AG04449 (cell line): ENCODE data around the gene SLC44A5.

ENCODE experiments used
- CTCF ChIA-PET: fragments of 350-600 bp; formaldehyde crosslinking; extraction: SDS; loops from one replicate; lab custom pipeline; 2021; ENCODE audit warnings: antibody characterized with exemption; lab: Yijun Ruan, JAX
- POLR2A ChIA-PET: fragments of 400-600, 350-600 bp; formaldehyde crosslinking; extraction: SDS; loops from one replicate; lab custom pipeline; 2020; ENCODE audit warnings: antibody characterized with exemption, inconsistent platforms; lab: Yijun Ruan, JAX
- DNase-seq: peaks from one replicate; pipeline ENCODE4 v3.0.0-alpha.2; 2010; ENCODE audit warnings: low read depth, low spot score
- H3K4me3 ChIP-seq: 2 replicates; pipeline ENCODE4 v1.5.1; 2011; ENCODE audit warnings: low read depth, mild to moderate bottlenecking, control low read depth, low read length
- CTCF ChIP-seq: IDR thresholded peaks from one replicate; pipeline ENCODE4 v1.5.1; 2011; ENCODE audit warnings: mild to moderate bottlenecking, moderate library complexity, low read length, control low read depth, inconsistent platforms; ENCODE audit not compliant: insufficient read depth; ENCODE audit errors: missing control alignments

Gene SLC44A5

GRCh38 chr1:75520862-75521475, 89.9 kb downstream of the SLC44A5 start:
- CTCF ChIA-PET, result no interaction called here
- TF ChIP-seq CTCF, result no peak
- no peak for DNase-seq

DNA sequence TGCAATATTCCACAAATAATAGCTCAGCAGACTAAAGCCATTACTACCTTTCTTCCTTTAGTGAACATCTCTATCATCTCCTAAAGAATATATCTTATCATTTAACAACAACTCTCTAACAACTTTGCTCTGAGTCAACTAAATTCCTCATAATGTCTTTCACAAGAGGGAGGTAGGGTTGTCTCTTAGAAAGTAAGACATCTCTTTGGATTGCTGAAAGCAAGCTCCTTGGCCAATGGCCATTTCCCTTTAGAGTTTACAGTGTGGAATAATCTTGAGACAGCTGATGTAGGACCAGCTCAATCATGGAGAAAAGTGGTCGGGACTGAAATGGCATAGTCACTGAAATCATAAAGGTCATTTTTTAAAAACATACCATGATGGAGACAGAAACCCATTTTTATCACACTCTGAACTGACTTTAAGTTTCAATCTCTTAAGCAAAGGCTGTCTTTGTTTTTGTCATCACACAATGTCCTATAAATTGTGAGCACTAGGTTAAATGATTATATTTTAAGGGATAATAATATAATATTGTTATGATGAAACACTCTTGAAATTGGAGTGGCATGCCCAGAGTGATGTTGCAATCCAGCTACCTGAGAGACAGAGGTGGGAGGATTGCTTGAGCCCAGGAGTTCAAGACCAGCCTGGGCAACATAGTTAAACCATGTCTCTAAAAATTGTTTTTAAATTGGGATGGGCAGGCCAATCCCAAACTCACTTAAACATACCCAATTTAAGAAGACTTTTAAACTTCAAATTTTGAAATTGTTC, 91.1 kb downstream of the SLC44A5 start:
- no peak overlapping the region for H3K4me3 ChIP-seq
- CTCF ChIA-PET, result no interaction called here
- POLR2A ChIA-PET, result no interaction called here
- no peak for TF ChIP-seq CTCF
- DNase-seq, result no peak

More at GRCh38 chr1:75520862-75521475, 89.9 kb downstream of the SLC44A5 start:
- POLR2A ChIA-PET, result no interaction called here
- no peak overlapping the region for H3K4me3 ChIP-seq

GRCh38 chr1:75518686-75519085, 92.2 kb downstream of the SLC44A5 start:
- CTCF ChIA-PET, result no interaction called here
- H3K4me3 ChIP-seq, result no peak overlapping the region
- POLR2A ChIA-PET, result no interaction called here
- DNase-seq, result no peak
- no peak for TF ChIP-seq CTCF

- ChIA-PET POLR2A (no interaction called here), CTCF (no interaction called here)
- DNase-seq, result no peak
- H3K4me3 ChIP-seq, result no peak overlapping the region
- TF ChIP-seq CTCF, result no peak
Observed at GRCh38 chr1:75514270-75514669, 96.6 kb downstream of the SLC44A5 start.

- H3K4me3 ChIP-seq, result no peak overlapping the region
- ChIA-PET POLR2A (no interaction called here), CTCF (no interaction called here)
- DNase-seq, result no peak
- TF ChIP-seq CTCF, result no peak
Observed at GRCh38 chr1:75506976-75507375, 103.9 kb downstream of the SLC44A5 start.

DNA sequence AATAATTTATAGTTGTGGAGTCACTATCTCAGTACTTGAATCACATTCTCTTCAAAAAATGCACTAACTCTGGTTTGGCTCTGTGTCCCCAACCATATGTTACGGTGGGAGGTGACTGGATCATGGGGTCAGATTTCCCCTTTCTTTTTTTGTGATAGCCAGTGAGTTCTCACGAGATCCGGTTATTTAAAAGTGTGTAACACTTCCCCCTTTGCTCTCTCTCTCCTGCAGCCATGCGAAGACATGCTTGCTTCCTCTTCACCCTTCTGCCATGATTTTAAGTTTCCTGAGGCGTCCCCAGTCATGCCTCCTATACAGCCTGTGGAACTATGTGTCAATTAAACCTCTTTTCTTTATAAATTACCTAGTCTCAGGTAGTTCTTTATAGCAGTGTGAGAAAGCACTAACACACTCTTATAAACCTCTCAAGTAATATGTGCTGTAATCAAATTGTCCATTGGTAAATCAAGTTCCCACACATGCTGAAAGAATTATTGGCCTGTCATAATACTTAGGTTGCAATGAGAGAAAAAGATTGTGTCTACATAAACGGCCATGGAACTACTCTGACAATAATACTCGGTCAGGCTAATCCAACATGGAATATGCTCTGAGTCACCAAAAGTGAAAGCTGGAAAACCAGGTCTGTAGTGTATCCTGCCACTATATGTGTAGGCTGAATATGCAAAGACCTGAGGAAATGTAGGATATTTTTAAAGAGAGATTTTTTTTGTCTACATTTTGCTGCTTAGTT, 107.5 kb downstream of the SLC44A5 start:
- ChIA-PET CTCF (no interaction called here), POLR2A (no interaction called here)

More for the DNA sequence above, 107.5 kb downstream of the SLC44A5 start:
- no peak for TF ChIP-seq CTCF
- no peak overlapping the region for H3K4me3 ChIP-seq
- no peak for DNase-seq
